GM21786 (cell line): ENCODE data around the gene ZNF385B.
A peak's percentile ranks its signal among the peaks of the same experiment; 100 is the strongest.
"Not testable (repeated sequence)": the region's sequence is repeated elsewhere in the genome, so short reads cannot be mapped to it uniquely, and the experiment has no call there.

Experiments
- ATAC-seq: cut with Tn5 transposase; IDR thresholded peaks from one replicate; pipeline ENCODE4 v1.9.1; 2021; ENCODE audit not compliant: unreplicated experiment

Gene ZNF385B

GRCh38 chr2:179805001-179805400 lies 56.4 kb downstream of the ZNF385B start:
- ATAC-seq = no peak

GRCh38 chr2:179804206-179804605 lies 57.2 kb downstream of the ZNF385B start:
- ATAC-seq = no peak

GRCh38 chr2:179802051-179802882 lies 59.1 kb downstream of the ZNF385B start:
- no peak for ATAC-seq

DNA sequence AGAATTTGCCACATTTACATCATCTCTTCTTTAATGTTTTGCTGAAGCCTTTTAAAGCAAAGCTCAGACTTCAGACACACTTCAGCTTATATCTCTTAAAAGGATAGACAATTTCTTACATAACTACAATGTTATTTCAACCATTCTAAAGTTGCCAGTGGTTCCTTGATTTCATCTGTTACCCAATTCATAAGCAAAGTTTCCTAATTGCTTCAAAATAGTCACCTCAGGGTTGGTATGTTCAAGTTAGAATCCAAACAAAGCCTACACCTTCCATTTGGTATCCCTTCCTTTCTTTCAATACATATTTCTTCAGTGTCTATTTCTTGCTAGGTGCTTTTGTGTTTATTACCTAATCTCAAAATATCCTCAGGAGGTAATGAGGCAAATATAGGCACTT lies 60.6 kb downstream of the ZNF385B start:
- ATAC-seq = no peak

- no peak for ATAC-seq
Measured at GRCh38 chr2:179796213-179797007, 65.0 kb downstream of the ZNF385B start.

GRCh38 chr2:179793902-179794301 lies 67.5 kb downstream of the ZNF385B start:
- no peak for ATAC-seq

DNA sequence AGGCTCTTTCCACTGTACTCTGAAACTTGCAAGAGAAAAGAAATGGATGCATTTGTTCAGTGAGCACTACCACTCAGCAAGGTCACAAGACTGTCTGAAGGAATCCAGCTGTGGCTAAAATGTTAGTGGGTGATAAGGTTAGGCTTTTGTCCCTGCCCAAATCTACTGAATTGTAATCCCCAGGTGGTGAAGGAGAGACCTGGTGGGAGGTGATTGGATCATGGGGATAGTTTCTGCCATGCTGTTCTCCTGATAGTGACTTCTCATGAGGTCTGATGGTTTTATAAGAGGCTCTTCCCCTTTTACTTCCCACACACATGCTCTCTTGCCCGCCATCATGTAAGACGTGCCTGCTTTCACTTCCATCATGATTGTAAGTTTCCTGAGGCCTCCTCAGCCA lies 68.2 kb downstream of the ZNF385B start:
- no peak for ATAC-seq

GRCh38 chr2:179790235-179791217 lies 70.9 kb downstream of the ZNF385B start:
- no peak for ATAC-seq

DNA sequence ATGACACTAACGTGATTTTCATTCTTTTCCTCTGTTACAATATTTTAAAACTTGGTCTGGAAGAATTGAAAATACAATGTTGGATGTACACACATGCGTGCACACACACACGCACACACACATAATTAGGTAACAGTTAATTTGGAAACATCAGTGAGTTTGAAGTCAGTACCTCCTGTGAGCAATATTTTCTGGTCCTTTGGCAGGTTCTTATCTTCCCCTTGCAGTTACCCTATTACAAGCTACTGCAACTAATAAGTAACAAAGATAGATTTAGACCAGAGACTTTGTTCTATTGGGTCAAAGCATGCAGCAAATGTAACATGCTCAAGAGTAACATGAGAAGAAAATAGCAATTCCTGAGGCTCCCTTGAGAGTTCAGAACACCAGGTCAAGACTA lies 73.3 kb downstream of the ZNF385B start:
- ATAC-seq = no peak

DNA sequence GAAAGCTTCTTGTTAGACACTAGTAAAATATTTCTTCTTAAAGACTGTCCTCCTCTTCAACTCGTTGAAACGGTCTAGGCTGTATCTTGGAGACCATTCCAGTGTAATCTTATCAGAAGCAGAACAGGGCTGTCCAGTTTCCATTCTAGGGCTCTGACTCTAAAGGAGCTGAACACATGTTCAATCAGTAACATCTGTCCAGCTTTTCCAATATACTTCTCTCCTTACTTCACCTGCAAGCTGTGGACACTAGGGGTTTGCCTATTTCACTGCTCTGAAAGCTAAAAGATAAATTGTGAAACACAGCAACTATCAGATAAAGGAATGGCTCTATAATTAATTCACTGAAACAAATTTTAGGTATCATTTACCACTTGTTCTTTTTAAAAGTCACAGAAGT lies 73.8 kb downstream of the ZNF385B start:
- ATAC-seq = no peak

DNA sequence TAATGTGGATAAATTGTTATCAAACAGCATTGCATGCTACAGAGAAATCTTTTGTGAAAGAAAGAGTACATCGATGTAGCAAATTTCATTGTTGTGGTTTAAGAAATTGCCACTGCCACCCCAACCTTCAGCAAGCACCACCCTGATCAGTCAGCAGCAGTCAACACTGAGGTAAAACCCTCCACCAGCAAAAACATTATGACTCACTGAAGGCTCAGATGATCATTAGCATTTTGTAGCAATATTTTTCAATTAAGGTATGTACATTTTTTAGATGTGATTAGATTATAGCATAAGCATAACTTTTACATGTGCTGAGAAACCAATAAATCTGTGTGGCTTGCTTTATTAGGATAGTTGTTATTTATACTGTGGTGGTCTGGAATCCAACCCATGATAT lies 75.5 kb downstream of the ZNF385B start:
- no peak for ATAC-seq

- not testable (repeated sequence) for ATAC-seq
Measured at GRCh38 chr2:179782346-179782745, 79.1 kb downstream of the ZNF385B start.

DNA sequence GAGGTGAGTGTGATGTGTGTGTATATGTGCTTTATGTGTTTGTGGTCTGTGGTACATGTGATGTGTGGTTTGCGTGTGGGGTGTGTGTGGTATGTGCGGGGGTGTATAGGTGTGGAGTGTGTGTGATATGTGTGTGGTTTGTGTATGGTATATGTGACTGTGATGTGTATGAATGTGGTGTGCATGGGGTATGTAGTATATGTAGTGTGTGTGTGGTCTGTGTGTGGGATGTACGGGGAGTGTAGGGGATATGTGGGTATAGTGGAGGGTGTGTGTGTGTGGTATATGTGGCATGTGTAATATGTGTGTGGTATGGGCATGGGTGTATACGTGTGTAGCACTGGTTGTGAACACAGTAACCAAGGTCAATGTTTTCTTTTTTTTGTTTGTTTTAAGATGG lies 87.4 kb downstream of the ZNF385B start:
- ATAC-seq = no peak

DNA sequence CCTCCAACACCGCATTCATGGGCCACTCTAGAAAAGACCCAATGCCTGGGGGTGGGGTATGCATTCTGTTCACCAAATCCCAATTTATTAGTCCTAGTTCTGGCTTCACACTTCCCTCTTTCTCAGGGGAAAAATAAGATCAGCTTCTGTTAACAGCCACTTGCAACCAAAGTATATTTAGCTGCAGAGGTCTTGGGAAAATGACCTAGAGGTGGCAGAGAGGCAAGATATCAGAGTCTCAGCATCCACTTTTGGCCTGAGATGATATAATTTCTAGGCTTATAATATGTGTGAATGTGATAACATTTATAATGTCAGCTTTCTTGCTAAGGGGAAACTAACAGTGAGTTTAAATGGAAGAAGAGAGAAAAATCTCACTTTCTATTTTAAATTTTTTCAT lies 89.1 kb downstream of the ZNF385B start:
- ATAC-seq = no peak

- no peak for ATAC-seq
Measured at GRCh38 chr2:179771791-179772190, 89.6 kb downstream of the ZNF385B start.

DNA sequence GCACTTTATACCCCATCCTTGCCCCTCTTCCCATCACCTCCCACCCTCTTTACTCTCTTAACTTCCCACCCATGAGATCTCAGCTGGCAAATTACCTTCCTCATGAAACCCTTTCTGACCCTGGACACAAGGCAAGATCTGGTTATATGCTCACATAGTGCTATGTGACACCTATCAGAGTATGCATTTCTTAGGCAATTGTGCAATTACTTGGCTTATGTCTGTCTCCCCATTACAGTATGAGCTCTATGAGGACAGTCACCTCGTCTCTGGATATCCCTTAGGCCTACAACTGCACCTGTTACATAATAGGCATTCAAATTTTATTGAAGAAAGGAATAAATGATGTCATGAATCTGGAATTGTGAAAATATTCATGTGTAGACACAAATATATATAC lies 91.4 kb downstream of the ZNF385B start:
- ATAC-seq = no peak

DNA sequence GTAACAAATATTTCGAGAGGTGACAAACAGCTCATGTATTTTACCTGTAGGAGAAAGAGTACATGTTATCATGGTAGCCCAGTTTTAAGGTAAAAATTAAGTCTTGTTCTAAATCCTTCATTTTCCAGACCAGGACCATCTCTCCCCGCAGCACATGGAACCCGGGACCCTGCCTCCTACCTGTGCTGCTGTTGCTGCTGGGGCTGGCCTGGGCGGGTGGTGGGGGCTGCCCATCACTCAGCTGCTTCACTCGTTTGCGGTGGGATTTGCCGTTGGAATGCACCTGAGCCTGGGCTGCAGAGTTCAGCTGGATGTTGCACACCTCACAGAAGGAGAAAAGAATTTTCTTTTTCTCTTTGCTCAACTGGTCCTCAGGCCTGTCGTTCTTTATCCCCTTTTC lies 92.1 kb downstream of the ZNF385B start:
- ATAC-seq = no peak

- no peak for ATAC-seq
Measured at GRCh38 chr2:179768765-179769164, 92.6 kb downstream of the ZNF385B start.

DNA sequence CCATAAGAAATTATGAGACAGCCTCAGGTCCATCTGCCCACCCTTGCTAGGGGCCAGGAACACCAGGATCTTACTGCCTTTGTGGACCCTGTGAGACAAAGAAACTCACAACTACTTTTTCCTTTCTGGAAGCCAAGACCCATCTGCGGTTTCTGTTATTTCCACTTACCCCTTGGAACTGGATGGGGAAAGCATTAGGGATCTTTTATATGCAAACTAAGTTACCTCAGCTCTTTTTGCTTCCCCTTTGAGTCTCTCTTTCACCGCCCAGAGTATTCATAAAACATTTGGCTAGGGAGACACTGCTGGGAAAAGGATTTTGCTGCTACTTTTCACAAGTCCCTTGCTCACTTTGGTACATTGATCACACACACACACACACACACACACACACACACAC lies 95.7 kb downstream of the ZNF385B start:
- ATAC-seq = no peak

DNA sequence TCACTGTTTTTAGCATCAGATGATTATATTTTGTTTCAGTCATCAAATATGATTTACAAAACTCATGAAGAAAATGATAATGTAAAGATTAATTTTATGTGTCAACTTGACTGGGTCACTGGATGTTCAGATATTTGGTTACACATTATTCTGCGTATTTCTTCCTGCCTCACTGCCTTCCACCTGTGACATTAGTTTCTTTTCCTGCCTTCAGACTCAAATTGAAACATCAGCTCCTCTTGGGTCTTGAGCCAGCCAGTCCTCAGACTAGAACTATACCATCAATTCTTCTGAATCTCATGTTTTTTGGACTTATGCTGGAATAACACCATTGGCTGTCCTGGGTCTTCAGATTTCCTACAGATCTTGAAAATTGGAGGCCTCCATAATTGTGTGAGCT lies 96.7 kb downstream of the ZNF385B start:
- peak; percentile 91 for ATAC-seq

GRCh38 chr2:179758636-179759035 lies 102.8 kb downstream of the ZNF385B start:
- ATAC-seq = no peak
